GM19240 (cell line): ENCODE results near the gene C4BPA.

Experiments used
- DNase-seq: peaks from one replicate; pipeline ENCODE4 v3.0.0; 2011; ENCODE audit warnings: low spot score; ENCODE audit not compliant: insufficient read length

C4BPA gene

GRCh38 chr1:207179036-207179435 is 75.0 kb downstream of the C4BPA start:
- no peak for DNase-seq

GRCh38 chr1:207181847-207182246 is 77.8 kb downstream of the C4BPA start:
- no peak for DNase-seq

GRCh38 chr1:207186503-207186902 is 82.5 kb downstream of the C4BPA start:
- no peak for DNase-seq

GRCh38 chr1:207188901-207189300 is 84.9 kb downstream of the C4BPA start:
- DNase-seq = no peak

- DNase-seq = no peak
Observed at GRCh38 chr1:207191061-207191460, 87.0 kb downstream of the C4BPA start.

- DNase-seq = no peak
Observed at GRCh38 chr1:207191776-207192175, 87.7 kb downstream of the C4BPA start.

GRCh38 chr1:207194197-207194596 is 90.2 kb downstream of the C4BPA start:
- no peak for DNase-seq
